ENCODE data around the gene DENND4A.
A peak's percentile ranks its signal among the peaks of the same experiment; 100 is the strongest.
"Not testable (repeated sequence)": the region's sequence is repeated elsewhere in the genome, so short reads cannot be mapped to it uniquely, and the experiment has no call there.

DENND4A gene

GRCh38 chr15:65818927-65819562 is 27.0 kb upstream of the DENND4A start:
- DNase-seq: no peak

GRCh38 chr15:65816441-65816840 is 24.3 kb upstream of the DENND4A start:
- DNase-seq: no peak

GRCh38 chr15:65816008-65816407 is 23.9 kb upstream of the DENND4A start:
- DNase-seq: not testable (repeated sequence)

DNA sequence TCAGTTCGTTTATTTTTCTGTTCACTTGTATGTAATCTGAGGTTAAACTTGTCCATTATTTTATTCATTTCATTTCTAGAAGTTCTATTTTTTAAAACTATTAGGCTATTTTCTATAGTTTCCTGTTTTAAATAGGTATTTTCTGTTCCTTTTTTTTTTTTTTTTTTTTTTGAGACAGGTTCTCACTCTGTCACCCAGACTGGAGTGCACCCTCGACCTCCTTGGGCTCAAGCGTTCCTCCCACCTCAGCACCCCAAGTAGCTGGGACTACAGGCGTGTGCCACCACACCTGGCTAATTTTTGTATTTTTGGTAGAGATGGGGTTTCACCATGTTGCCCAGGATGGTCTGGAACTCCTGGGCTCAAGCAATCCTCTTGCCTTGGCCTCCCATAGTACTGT is 22.2 kb upstream of the DENND4A start:
- not testable (repeated sequence) for DNase-seq

DNA sequence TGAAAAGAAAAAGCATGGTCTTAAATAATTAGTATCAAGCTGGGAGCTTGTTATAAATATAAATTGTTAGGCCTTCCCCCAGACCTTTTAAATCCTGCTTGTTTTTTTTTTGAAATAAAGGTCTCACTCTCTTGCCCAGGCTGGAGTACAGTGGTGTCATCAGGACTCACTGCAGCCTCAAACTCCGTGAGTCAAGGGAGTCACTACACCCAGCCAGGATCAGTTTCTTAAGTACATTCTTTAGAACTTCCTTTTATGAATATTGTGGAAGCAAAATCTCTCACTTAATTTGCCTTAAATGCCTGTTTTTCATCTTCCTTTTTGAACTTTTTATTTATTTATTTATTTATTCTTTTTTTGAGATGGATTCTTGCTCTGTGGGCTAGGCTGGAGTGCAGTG is 20.8 kb upstream of the DENND4A start:
- DNase-seq: no peak

DNA sequence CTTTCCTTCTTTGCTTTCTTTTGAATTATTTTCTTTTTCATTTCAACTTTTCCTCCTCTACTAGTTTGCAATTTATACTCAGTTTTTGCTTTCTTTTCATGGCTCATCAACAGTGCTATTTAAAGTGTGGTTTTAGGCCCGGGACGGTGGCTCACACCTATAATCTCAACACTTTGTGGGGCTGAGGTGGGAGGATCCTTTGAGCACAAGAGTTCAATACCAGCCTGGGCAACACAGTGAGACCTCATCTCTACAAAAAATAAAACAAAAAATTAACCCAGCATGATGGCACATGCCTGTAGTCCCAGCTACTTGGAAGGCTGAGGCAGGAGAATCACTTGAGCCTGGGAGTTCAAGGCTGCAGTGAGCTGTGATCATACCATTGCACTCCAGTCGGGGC is 20.4 kb upstream of the DENND4A start:
- DNase-seq: no peak

- DNase-seq: no peak
Observed at GRCh38 chr15:65811835-65812234, 19.7 kb upstream of the DENND4A start.

GRCh38 chr15:65811011-65811733 is 19.1 kb upstream of the DENND4A start:
- DNase-seq: not testable (repeated sequence)

GRCh38 chr15:65806397-65806796 is 14.3 kb upstream of the DENND4A start:
- no peak for DNase-seq

DNA sequence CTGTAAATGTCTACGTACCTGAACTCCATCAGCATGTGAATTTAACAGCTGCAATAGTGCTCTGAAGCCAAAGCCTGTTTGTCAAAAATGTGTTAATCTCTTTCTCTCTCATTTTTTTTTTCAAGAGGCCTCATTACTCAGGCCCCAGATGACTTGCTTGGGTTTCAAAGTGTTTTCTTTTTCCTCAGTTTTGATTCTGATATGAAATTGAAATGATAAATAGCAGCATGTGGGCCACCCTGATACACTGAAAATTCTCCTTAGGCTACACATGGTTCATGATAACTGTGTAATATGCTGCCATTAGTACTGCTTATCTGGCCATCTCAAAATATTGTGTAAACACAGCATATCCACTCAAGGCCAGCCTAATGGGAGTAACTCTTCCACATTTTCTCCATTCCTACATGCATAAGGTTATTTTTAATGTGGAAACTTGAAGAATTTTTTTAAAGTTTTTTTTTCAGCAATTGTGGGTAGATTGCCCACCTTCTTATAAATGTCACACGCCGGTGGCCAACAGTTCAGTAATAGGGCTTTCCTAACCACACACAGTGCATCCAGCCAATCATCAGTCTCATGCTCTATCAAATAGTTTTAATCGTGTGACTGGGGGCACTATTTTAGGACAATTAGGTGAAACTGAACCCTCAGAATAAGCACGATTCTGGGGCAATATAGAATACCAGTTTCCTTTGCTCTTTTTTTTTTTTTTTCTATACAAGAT is 13.1 kb upstream of the DENND4A start:
- no peak for DNase-seq

DNA sequence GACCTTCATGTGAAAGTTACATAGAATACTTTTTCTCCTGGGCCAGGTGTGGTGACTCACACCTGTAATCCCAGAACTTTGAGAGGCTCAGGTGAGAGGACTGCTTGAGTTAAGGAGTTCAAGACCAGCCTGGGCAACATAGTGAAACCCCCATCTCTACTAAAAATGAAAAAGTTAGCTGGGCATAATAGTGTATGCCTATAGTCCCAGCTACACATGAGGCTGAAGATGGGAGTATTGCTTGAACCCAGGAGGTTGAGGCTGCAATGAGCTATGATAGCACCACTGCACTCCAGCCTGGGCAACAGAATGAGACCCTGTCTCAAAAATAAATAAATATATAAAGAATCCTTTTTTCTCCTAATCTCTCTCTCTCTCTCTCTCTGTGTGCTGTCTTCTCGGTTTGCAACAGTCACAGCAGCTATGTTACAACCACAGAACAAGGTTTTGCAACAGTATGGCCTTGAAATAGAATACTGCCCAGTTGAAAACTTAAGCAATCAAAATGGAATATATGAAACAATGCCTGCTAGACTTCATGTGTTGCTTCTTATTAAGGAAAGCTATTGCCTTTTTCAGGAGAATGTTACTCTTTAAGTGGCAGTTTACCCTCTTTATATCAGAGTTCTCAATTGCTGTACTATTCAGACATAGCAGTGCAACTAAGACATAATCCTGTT is 12.3 kb upstream of the DENND4A start:
- no peak for DNase-seq

- DNase-seq: no peak
Observed at GRCh38 chr15:65801229-65801805, 9.2 kb upstream of the DENND4A start.

DNA sequence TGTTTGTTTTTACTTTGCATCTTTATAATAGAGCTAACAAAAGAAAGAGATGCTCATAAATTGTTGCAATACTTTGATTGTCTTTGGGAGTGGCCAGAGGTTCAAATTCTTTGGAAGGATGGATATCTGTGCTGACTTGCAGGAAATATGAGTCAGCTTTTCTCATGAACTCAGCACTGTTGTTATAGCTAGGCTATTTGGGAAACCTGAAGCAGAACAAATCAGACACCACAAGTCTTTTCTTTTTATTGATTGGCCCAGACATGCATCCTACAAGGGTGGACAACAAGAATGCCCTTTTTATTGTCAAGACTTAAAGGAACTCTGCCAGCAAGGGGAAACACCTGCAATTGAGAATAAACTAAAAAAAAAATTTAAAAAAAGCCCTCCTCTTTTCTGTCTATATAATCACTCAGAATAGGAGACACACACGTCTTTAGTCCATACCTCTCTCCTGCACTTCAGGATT is 4.6 kb upstream of the DENND4A start:
- DNase-seq: no peak

DNA sequence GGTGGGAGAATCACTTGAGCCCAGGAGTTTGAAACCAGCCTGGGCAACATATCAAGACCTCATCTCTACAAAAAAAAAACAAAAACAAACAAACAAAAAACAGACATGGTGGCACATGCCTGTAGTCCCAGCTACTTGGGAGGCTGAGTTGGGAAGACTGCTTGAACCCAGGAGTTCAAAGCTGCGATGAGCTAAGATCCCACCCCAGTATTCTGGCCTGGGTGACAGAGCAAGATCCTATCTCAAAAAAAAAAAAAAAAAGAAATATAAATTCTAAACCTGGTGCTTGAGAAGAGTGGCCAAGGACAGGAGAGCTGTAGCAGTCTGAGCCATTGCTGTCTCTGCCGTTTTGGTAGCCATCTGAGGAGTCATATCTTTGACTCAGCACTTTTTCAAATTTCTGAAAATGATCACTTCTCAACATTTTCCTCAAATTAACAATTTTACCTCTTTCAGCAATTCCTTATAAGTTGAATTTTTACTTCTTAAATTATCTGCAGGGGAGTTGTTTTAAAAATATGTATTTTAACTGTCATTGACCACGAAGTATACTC is 3.6 kb upstream of the DENND4A start:
- no peak for DNase-seq

- no peak for DNase-seq
Observed at GRCh38 chr15:65793818-65794104, 1.7 kb upstream of the DENND4A start.

- DNase-seq: no peak
Observed at GRCh38 chr15:65792988-65793817, 1.1 kb upstream of the DENND4A start.

DNA sequence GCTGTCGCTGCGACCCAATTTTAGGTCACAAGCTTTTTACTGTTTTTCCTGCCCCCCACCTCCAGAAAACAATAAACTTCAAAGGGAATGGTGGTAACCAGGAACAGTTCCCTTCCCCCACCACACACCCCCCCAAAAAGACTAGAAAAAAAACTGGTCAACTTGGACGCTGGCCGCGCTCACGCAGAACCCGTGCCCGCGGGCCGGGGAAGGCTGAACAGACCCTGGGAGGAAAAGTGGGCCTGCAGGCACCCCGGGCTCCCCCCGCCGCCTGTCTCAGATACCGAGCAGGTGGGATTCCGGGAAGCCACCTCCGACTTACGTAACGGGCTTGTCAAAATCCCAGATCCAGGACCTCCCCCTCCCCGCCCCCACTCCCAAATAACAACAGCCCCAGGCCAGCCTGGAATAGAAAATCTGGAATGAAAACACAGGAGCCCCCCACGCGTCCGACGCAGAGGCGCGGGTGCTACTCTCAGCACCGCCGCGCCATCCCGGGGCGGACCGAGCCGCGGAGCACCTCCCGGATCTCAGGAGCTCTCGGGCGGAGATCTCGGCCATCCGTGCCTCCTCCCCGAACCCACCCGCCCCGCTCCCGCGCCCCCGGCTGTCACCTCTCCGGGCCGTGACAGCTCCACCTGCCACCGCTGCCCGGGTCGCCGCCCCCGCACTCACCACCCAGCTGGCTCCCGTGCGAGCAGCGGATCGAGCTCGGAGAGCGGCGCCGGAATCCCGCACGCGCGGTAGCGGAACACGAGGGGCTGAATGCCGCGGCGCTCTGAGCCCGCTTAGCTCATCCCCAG is 557 bp downstream of the DENND4A start:
- DNase-seq: peak in 1 of 2 experiments; percentile 50

DNA sequence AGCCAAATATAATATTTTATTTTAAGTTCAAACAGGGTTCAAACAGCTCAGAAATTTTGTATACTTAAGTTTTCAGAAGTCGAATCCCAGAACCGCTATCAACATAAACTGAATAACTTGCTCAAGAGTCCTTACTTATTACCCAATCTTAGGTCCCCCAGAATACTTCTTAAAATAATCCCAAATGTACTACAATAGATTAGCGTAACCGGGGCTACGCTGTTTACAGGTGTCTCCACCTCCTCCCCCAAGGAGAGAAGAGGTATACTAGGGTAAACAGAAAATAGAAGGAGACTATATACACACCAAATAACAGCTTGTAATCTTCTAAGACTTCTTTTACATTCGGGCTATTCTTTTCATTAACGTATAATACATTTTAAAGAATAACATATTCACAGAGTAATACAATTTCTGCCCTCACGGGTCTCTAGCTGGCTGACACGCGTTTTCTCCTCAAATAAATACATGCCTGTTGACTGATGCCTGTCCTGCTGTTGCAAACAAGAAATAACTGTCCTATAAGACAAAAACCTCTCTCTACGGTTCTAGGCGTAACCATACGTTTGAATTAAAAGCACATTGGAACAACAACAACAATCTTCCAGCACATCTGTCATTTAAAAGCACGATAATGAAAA is 1.3 kb downstream of the DENND4A start:
- no peak for DNase-seq

DNA sequence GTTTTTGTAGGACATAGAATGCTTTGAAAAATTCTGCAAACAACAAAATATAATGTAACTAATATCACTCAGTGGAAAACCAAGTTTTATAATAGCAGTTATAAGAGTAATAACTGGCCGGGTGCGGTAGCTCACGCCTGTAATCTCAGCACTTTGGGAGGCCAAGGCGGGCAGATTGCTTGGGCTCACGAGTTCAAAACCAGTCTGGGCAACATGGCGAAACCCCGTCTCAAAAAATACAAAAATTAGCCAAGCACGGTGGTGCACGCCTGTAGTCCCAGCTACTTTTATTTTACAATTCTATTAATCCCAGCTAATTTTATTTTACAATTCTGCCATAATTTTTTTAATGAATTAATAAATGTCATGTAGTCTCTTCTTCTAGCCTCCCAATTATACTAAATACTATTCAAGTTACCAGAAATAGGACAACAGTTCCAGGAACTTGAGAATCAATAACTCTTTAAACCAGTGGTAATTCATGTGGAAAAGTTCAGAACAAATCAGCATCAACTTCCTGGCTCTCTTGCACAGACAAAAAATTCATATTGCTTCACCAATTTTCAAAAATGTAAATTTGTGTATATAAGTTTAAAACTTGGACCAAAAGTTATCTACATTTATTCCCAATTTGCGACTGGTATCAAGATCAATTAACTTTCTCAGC is 2.2 kb downstream of the DENND4A start:
- DNase-seq: no peak

GRCh38 chr15:65789105-65789504 is 3.0 kb downstream of the DENND4A start:
- DNase-seq: no peak
